DOHH2 (cell line): ENCODE data around the gene ICE2.

Experiments used
- H3F3A ChIP-seq: fragments of 200-600 bp; sonication (generic), shearing (Covaris generic); 2 replicates; pipeline ENCODE4 v1.6.0; 2016; ENCODE audit warnings: antibody characterized with exemption, mild to moderate bottlenecking; ENCODE audit not compliant: control insufficient read depth, insufficient read depth
- H3K27ac ChIP-seq: fragments of 200-600 bp; sonication (generic); 2 replicates; pipeline ENCODE4 v1.5.1; 2014; ENCODE audit warnings: low read depth, mild to moderate bottlenecking, low read length, moderate library complexity
- H3K27me3 ChIP-seq: fragments of 200-600 bp; sonication (generic); 2 replicates; pipeline ENCODE4 v1.6.1; 2014; ENCODE audit warnings: mild to moderate bottlenecking, low read length, mixed read lengths; ENCODE audit not compliant: control insufficient read depth
- H3K36me3 ChIP-seq: fragments of 200-600 bp; sonication (generic); 2 replicates; pipeline ENCODE4 v1.6.1; 2014; ENCODE audit warnings: mild to moderate bottlenecking, low read length, moderate library complexity, mixed read lengths; ENCODE audit not compliant: control insufficient read depth
- H3K4me1 ChIP-seq: fragments of 200-600 bp; sonication (generic); 2 replicates; pipeline ENCODE4 v1.6.1; 2014; ENCODE audit warnings: mild to moderate bottlenecking, low read length, mixed read lengths; ENCODE audit not compliant: control insufficient read depth
- H3K4me2 ChIP-seq: fragments of 200-600 bp; sonication (generic); 2 replicates; pipeline ENCODE4 v1.6.0; 2014; ENCODE audit warnings: mild to moderate bottlenecking, low read length, moderate library complexity
- H3K4me3 ChIP-seq: fragments of 200-600 bp; sonication (generic); 2 replicates; pipeline ENCODE4 v1.5.1; 2014; ENCODE audit warnings: mild to moderate bottlenecking, low read length, mixed read lengths
- H3K79me2 ChIP-seq: fragments of 200-600 bp; sonication (generic); 2 replicates; pipeline ENCODE4 v1.6.1; 2014; ENCODE audit warnings: mild to moderate bottlenecking, low read length, mixed read lengths; ENCODE audit not compliant: control insufficient read depth
- H3K9me2 ChIP-seq: fragments of 200-600 bp; sonication (generic); replicated peaks from 2 replicates; pipeline ENCODE4 v1.6.1; 2014; ENCODE audit warnings: mild to moderate bottlenecking, low read length, mixed read lengths; ENCODE audit not compliant: control insufficient read depth
- H3K9me3 ChIP-seq: fragments of 200-600 bp; sonication (generic); 2 replicates; pipeline ENCODE4 v1.6.1; 2014; ENCODE audit warnings: antibody characterized with exemption, low read length, mixed read lengths; ENCODE audit not compliant: control insufficient read depth, insufficient read depth
- H4K20me1 ChIP-seq: fragments of 200-600 bp; sonication (generic); 2 replicates; pipeline ENCODE4 v1.6.0; 2014; ENCODE audit warnings: low read depth, mild to moderate bottlenecking, antibody characterized with exemption, low read length, moderate library complexity; ENCODE audit not compliant: control insufficient read depth, insufficient read depth
- CTCF ChIP-seq: fragments of 200-600 bp; sonication (generic); IDR thresholded peaks from one replicate; pipeline ENCODE4 v1.5.1; 2014; ENCODE audit warnings: antibody characterized with exemption, mild to moderate bottlenecking, low read depth, low read length; ENCODE audit not compliant: poor library complexity, severe bottlenecking
- EZH2phosphoT487 ChIP-seq: fragments of 200-600 bp; sonication (generic); IDR thresholded peaks from 2 replicates; pipeline ENCODE4 v1.6.1; 2017; ENCODE audit warnings: borderline replicate concordance, mild to moderate bottlenecking, antibody characterized with exemption, low read length, moderate library complexity, mixed read lengths

Gene ICE2

DNA sequence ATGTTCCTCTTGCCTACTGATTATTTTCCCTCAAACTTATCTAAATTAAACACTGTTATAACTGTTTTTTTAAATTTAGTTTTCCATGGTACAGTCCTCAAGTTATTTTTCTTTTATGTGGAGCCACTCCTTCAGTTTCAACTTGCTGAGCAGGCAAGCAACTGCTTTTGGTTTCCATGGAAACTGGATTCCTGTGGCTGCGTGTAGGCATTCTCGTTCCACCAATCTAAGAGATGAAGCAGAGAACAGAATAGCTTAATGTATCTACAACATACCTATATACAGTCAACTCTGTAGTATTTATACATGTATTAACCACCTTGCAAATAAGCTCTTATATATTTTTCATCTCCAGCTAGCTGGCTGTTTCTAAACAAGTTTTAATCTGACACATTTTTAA lies 55.4 kb downstream of the ICE2 start:
- Histone ChIP-seq H3K36me3 (peaks cover 37% of the 10 kb centered on the region), H3K27ac (no peak overlapping the region)

DNA sequence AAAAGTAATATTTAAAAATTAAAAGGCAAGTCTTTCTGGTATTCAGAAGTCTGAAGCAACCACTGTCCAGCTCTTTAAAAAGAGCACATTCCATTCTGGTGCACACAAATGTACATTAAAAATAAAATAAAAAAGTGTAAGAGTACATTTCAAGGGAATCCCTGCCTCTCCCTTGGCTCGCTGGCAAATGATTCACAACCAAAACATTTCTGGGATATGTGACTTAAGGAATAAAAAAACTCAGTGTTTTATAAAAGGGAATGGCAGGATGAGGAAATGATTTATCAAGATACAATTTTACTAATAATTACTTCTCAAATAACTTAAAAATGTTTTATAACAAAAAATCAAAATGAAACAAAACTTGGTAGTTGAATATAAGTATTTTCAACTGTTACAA lies 57.4 kb downstream of the ICE2 start:
- H3K27me3 ChIP-seq = no peaks in the 10 kb centered on the region
- no peaks in the 10 kb centered on the region for H3K4me1 ChIP-seq
- no peaks in the 10 kb centered on the region for H3K9me2 ChIP-seq
- H3F3A ChIP-seq = 0 out of 2 replicates have a peak, but pooled peaks cover 3% of the 10 kb centered on the region
- H3K79me2 ChIP-seq = no peaks in the 10 kb centered on the region
- no peaks in the 10 kb centered on the region for H3K9me3 ChIP-seq
- H3K4me3 ChIP-seq = no peak overlapping the region
- TF ChIP-seq EZH2phosphoT487 (no peak), CTCF (no peak)
- no peak overlapping the region for H3K4me2 ChIP-seq
- H3K27ac ChIP-seq = no peak overlapping the region
- no peaks in the 10 kb centered on the region; the same call in 1 of the 2 replicates for H4K20me1 ChIP-seq
- H3K36me3 ChIP-seq = peaks cover 27% of the 10 kb centered on the region

More for the DNA sequence above, 55.4 kb downstream of the ICE2 start:
- Histone ChIP-seq H3K9me2 (no peaks in the 10 kb centered on the region), H3K4me2 (no peak overlapping the region), H4K20me1 (no peaks in the 10 kb centered on the region), H3F3A (no peaks in the 10 kb centered on the region), H3K4me3 (no peak overlapping the region), H3K9me3 (no peaks in the 10 kb centered on the region), H3K27me3 (no peaks in the 10 kb centered on the region), H3K79me2 (no peaks in the 10 kb centered on the region), H3K4me1 (no peaks in the 10 kb centered on the region)
- TF ChIP-seq EZH2phosphoT487 (no peak), CTCF (no peak)

DNA sequence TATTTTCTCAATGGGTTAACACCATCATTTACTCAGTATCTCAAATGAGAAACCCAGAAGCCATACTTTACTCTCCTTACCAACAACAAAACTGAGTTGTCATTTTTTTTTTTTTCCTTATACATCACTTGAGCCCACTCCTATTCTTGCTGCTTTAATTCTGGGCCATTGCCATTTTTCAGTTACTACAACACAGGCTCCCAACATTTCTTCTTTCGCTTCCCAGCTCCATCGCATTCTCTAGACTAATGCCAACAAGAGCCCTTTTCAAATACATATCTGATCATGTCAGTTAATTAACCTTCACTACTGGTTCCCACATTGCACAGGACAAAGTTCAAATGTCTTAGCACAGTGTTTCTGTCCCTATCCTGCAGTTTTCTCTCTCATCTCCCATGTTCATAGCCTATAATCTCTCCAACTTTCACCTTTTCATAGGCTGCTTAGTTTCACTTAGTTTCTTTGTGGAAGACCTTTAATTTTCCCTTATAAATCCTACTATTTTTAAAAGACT lies 58.7 kb downstream of the ICE2 start:
- no peak overlapping the region for H3K4me2 ChIP-seq
- H4K20me1 ChIP-seq = no peaks in the 10 kb centered on the region; the same call in 1 of the 2 replicates
- peaks cover 16% of the 10 kb centered on the region for H3K36me3 ChIP-seq
- H3K9me3 ChIP-seq = no peaks in the 10 kb centered on the region
- no peaks in the 10 kb centered on the region for H3K27me3 ChIP-seq
- no peaks in the 10 kb centered on the region for H3K9me2 ChIP-seq
- TF ChIP-seq EZH2phosphoT487 (no peak), CTCF (no peak)
- no peak overlapping the region for H3K27ac ChIP-seq
- H3F3A ChIP-seq = 0 out of 2 replicates have a peak, but pooled peaks cover 3% of the 10 kb centered on the region
- no peaks in the 10 kb centered on the region for H3K79me2 ChIP-seq
- H3K4me1 ChIP-seq = no peaks in the 10 kb centered on the region
- H3K4me3 ChIP-seq = no peak overlapping the region
